Activated effector memory CD4-positive, alpha-beta T cell treated with anti-CD3 and anti-CD28 coated beads, Interleukin-2, amount 50 U/mL, for 16 hours (primary cell): ENCODE data around the gene CLIC3.
"Not testable (repeated sequence)": the region's sequence is repeated elsewhere in the genome, so short reads cannot be mapped to it uniquely, and the experiment has no call there.

Source experiments
- DNase-seq: peaks from one replicate; pipeline ENCODE4 v3.0.0-alpha.2; 2020

CLIC3 gene

DNA sequence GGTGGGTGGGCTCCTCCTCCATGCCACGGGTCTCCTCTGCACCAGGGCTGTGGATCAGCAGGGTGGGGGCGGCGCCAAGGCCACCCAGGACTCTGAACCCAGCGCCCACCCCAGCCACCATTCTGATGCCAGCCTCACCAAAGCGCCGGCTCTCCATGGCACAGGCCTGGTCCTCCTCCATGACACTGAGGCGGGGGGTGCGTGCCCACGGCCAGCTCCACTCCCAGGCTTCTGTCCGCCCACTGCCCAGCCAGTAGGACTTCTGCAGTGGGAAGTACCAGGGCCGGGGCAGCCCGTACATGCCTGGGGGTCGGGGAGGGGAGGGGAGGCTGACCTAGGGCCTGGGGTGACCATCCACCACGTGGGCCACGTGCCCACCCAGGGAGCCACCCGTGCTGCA lies 20.1 kb upstream of the CLIC3 start:
- DNase-seq = no peak

DNA sequence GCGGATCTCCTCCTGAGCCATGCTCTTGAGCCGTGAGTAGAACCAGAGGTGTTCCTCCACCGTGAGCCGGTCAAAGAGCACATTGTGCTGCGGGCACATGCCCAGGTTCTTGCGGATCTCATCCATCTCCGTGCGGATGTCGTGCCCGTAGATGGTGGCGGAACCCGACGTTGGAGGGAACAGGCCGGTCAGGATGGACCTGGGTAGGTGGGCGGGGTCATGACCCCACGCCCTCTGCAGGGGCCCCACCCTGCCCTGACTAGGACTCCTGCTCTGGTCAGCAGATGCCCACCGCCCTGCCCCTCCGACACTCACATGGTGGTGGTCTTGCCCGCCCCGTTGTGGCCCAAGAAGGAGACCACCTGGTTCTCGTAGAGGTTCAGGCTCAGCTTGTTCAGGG lies 19.6 kb upstream of the CLIC3 start:
- DNase-seq = no peak

GRCh38 chr9:137015540-137015930 lies 19.2 kb upstream of the CLIC3 start:
- no peak for DNase-seq

- no peak for DNase-seq
These were observed 18.6 kb upstream of the CLIC3 start for GRCh38 chr9:137014776-137015539.

- no peak for DNase-seq
These were observed 17.8 kb upstream of the CLIC3 start for GRCh38 chr9:137014166-137014565.

GRCh38 chr9:137013571-137013940 lies 17.2 kb upstream of the CLIC3 start:
- DNase-seq = no peak

- no peak for DNase-seq
These were observed 16.6 kb upstream of the CLIC3 start for GRCh38 chr9:137012694-137013570.

GRCh38 chr9:137011907-137012675 lies 15.7 kb upstream of the CLIC3 start:
- DNase-seq = no peak

- DNase-seq = no peak
These were observed 14.8 kb upstream of the CLIC3 start for GRCh38 chr9:137011156-137011555.

DNA sequence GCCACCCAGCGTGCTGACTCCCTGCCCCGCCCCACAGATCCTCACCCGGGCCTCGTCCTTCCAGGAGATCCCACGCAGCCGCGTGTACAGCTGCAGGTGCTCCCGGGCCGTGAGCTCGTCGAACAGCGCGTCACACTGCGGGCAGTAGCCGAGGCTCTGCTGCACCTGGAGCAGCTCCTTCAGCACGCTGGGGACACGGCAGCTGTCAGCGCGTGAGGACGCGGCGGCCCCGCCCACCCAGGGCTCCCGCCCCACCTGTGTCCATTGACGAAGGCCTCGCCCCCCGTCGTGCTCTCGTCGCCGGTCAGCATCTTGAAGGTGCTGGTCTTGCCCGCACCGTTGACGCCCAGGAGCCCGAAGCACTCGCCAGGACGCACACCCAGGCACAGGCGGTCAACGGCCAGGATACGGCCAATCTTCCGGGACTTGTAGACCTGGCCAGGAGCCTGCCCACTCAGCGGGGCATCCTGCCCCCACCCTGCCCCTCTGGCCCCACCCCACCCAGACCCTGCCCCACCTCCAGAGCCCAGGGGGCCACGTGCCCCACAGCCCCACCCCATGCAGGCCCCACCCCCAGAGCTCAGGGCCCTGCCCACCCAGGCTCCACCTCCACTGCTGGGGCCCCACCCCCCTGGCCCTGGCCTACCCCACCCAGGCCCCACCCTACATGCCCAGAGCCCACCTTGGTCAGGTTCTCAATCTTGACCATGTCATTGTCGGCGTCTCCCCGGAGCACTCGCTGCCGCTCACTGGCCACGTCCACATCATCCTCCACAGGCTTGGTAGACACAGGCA lies 13.8 kb upstream of the CLIC3 start:
- no peak for DNase-seq

DNA sequence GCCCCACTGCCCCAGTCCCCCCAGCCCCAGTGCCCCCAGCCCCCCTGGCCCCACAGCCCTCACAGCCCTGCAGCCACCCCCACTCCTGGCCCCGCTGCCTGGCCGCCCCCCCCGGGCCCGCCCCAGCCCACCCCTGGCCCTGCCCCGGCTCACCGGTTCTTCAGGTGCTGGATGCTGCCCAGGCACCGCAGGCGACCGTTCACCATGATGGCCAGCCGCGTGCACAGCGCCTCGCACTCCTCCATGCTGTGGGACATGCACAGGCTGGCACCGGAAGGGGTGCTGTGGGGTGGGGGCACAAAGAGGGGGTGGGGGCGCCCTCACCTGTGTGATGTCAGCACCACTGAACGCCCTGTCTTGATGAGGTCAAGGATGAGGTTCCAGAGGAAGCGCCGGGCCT lies 12.8 kb upstream of the CLIC3 start:
- DNase-seq = no peak

- no peak for DNase-seq
These were observed 11.9 kb upstream of the CLIC3 start for GRCh38 chr9:137008312-137008711.

GRCh38 chr9:137007816-137008270 lies 11.5 kb upstream of the CLIC3 start:
- no peak for DNase-seq

- no peak for DNase-seq
These were observed 10.9 kb upstream of the CLIC3 start for GRCh38 chr9:137007108-137007815.

DNA sequence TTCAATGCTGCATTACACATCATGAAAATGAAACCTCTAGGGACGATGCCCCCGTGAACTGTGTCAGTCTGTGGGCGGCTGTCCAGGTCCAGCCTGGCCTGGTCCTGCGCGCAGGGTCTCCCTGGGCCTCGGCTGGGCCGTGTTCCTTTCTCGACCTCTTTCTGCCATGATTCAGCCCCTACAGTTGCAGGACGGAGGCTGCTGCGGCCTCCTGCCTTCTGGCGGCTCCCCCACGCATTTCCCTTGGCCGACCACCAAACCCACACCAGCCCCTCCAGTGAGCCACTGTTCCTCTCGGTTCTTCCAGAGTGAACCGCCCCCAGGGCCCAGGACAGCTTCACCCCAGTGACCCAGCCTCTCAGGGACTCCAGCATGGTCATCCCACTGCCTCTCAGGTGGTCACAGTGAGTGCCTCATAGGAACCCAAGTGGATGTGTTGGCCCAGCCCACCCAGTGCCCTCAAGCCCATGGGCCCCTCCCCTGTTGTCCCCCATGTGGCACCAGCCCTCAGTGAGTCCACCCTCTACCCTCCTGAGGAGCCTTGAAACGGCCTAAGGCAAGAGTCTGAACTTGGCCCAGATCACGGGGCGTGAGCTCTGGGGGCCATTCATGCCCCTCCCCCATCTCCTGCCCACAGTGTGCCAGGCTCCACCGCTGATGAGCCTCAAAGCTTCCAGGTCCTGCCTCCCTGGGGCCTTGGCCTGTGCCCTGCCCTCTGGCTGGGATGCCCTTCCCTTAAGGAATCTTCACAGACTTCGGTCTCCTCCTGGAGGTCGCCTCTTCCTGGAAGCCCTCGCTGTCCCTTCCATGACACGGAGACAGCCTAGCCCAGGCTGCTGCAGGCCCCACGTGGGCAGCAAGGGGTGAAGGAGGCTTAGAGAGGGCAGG lies 10.0 kb upstream of the CLIC3 start:
- DNase-seq = no peak

DNA sequence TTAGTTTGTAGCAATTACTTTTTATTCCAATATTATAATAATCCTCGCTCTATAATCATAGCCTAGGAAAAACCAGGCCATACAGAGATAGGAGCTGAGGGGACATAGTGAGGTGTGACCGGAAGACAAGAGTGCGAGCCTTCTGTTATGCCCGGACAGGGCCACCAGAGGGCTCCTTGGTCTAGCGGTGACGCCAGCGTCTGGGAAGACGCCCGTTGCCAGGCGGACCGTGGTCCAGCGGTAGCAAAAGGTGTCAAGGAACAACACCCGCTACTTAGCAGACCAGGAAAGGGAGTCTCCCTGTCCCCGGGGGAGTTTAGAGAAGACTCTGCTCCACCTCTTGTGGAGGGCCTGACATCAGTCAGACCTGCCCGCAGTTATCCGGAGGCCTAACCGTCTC lies 7.9 kb upstream of the CLIC3 start:
- not testable (repeated sequence) for DNase-seq

DNA sequence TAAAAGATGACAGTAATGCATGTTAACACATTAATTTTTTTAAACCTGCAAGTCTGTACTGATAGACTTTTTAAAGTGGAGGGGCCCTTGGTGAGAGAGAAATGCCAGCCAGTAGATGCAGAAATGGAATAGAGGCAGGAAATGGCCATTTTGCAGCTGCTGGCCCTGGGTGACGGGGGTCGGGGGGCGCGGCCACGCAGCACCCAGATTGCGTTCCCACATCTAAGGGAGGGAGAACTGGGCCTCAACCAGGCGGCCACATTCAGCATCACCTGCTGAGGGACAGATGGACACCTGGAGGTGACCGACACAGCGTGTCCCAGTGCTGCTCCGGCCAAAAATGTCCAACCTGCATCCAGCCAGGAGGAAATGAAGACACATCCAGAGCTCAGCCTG lies 6.3 kb upstream of the CLIC3 start:
- DNase-seq = no peak

DNA sequence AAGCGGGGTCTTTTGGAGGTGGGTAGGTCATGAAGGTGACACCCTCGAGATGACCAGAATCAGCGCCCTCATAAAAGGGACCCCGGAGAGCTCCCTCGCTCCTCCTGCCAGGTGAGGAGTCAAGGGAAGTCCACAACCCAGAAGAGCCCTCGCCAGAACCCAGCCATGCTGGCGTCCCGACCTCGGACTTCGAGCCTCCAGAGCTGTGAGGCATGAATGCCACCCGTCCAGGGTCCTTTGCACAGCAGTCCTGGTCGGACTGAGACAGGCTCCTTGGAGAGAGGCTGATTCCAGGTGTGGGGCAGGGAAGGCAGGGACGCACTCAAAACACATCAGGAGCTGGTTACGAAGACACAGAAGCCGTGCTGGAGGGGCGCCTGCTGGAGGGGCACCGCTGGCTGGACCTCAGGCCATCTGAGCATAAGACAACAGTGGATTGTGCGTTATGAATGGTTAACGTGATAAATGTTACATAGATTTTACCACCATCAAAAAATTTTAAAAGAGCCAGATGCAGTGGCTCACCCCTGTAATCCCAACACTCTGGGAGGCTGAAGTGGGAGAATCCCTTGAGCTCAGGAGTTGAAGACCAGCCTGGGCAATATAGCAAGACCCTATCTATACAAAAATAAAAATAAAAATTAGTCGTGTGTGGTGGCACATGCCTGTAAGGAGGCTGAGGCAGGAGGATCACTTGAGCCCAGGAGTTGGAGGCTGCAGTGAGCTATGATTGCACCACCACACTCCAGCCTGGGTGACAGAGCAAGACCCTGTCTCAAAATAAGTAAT lies 5.7 kb upstream of the CLIC3 start:
- DNase-seq = no peak

GRCh38 chr9:137000177-137000930 lies 4.0 kb upstream of the CLIC3 start:
- no peak for DNase-seq
